HepG2 (cell line): ENCODE measurements around the gene HSPA14. TPM values are rescaled to one million over a fixed set of nuclear protein-coding genes. Genes with fewer than 3 reads are reported as not detected.

ENCODE experiments used
- CCAR2 ChIP-seq: fragments of 200-400 bp; formaldehyde crosslinking; optimal IDR thresholded peaks from 2 replicates; pipeline ENCODE3; 2018; ENCODE audit warnings: low read depth, mild to moderate bottlenecking, low read length, moderate library complexity
- CTCF ChIP-seq: sonication (generic); formaldehyde crosslinking; IDR thresholded peaks from 2 replicates; pipeline ENCODE4 v1.5.0; 2020; ENCODE audit warnings: mild to moderate bottlenecking, missing genetic modification reagents, moderate library complexity
- ETV6 ChIP-seq: sonication (generic); formaldehyde crosslinking; conservative IDR thresholded peaks from 2 replicates; pipeline ENCODE4 v1.4.0; 2020; ENCODE audit warnings: missing genetic modification reagents
- HDAC1 ChIP-seq: sonication (generic); formaldehyde crosslinking; IDR thresholded peaks from 2 replicates; pipeline ENCODE4 v1.5.1; 2020; ENCODE audit warnings: mild to moderate bottlenecking, missing genetic modification reagents
- HIVEP1 ChIP-seq: sonication (generic); formaldehyde crosslinking; IDR thresholded peaks from 2 replicates; pipeline ENCODE4 v1.4.0; 2020; ENCODE audit warnings: mild to moderate bottlenecking, missing genetic modification reagents
- HOXA9 ChIP-seq: sonication (generic); formaldehyde crosslinking; IDR thresholded peaks from 2 replicates; pipeline ENCODE4 v1.8.1; 2022; ENCODE audit warnings: missing genetic modification reagents, mild to moderate bottlenecking, moderate library complexity, borderline replicate concordance
- KAT7 ChIP-seq: IDR thresholded peaks from 2 replicates; pipeline ENCODE4 v1.6.1; 2018; ENCODE audit warnings: borderline replicate concordance, missing compliant biosample characterization
- MTA1 ChIP-seq: sonication (generic); formaldehyde crosslinking; IDR thresholded peaks from 2 replicates; pipeline ENCODE4 v1.4.0; 2020; ENCODE audit warnings: missing genetic modification reagents, mild to moderate bottlenecking, borderline replicate concordance
- MTF1 ChIP-seq: sonication (generic); formaldehyde crosslinking; IDR thresholded peaks from 2 replicates; pipeline ENCODE4 v1.5.0; 2020; ENCODE audit warnings: missing genetic modification reagents
- SIN3B ChIP-seq: fragments of 150-350 bp; IDR thresholded peaks from 2 replicates; pipeline ENCODE4 v1.6.1; 2014; ENCODE audit warnings: low read length
- SOX5 ChIP-seq: IDR thresholded peaks from 2 replicates; pipeline ENCODE4 v1.6.1; 2016; ENCODE audit warnings: borderline replicate concordance
- SP4 ChIP-seq: sonication (generic); formaldehyde crosslinking; IDR thresholded peaks from 2 replicates; pipeline ENCODE4 v1.8.1; 2023; ENCODE audit warnings: mild to moderate bottlenecking, missing genetic modification reagents
- YEATS4 ChIP-seq: sonication (generic); formaldehyde crosslinking; IDR thresholded peaks from 2 replicates; pipeline ENCODE4 v1.4.0; 2020; ENCODE audit warnings: missing genetic modification reagents, borderline replicate concordance
- ZNF510 ChIP-seq: sonication (generic); formaldehyde crosslinking; IDR thresholded peaks from 2 replicates; pipeline ENCODE4 v1.4.0; 2020; ENCODE audit warnings: low read depth, mild to moderate bottlenecking, missing genetic modification reagents
- ZNF614 ChIP-seq: IDR thresholded peaks from 2 replicates; pipeline ENCODE4 v1.6.1; 2018; ENCODE audit warnings: missing biosample characterization, missing genetic modification reagents, inconsistent platforms, borderline replicate concordance
- ZNF710 ChIP-seq: sonication (generic); formaldehyde crosslinking; IDR thresholded peaks from 2 replicates; pipeline ENCODE4 v1.5.0; 2020; ENCODE audit warnings: mild to moderate bottlenecking, missing genetic modification reagents, borderline replicate concordance
- polyA plus RNA-seq, 8 experiments: library from polyadenylated mRNA; depleted of rRNA in 3 of 8; stranded (reverse) in 7 of 8; unstranded in 1 of 8; fragments of >200 nt; fragmentation: Illumina TruSeq in 4 of 8; extraction: Trizol in 4 of 8; gene quantifications; 2 replicates each; pipeline versions ENCODE4 v1.2.1 to v1.2.3, GENCODE V29; 2011 to 2016; ENCODE audit warnings: low read depth in 4 of 8, missing spikeins in 1 of 8, mixed read lengths in 1 of 8; ENCODE audit not compliant: insufficient read depth in 1 of 8
- total RNA-seq, 5 experiments: library from RNA; depleted of rRNA; stranded (reverse); fragments of >200 nt; fragmentation: Illumina TruSeq; extraction: Trizol; gene quantifications; 2 replicates each; pipeline ENCODE4 v1.2.3, GENCODE V29; 2016; ENCODE audit warnings: low read depth in 1 of 5
- TF ChIP-seq, protein P1 (sequence below): sonication (generic); formaldehyde crosslinking; conservative IDR thresholded peaks from 2 replicates; pipeline ENCODE4 v1.8.1; 2023; ENCODE audit warnings: missing genetic modification reagents
- TF ChIP-seq, protein P2 (sequence below): sonication (generic); formaldehyde crosslinking; IDR thresholded peaks from 2 replicates; pipeline ENCODE4 v1.5.0; 2020; ENCODE audit warnings: mild to moderate bottlenecking, low read depth, missing genetic modification reagents, borderline replicate concordance
- TF ChIP-seq, protein P3 (sequence below): sonication (generic); formaldehyde crosslinking; IDR thresholded peaks from 2 replicates; pipeline ENCODE4 v1.4.0; 2020; ENCODE audit warnings: missing genetic modification reagents

The HSPA14 gene
- total and polyA plus RNA-seq, 2 of the 13 experiments (the other 11 are each of a cell fraction or from before 2014, with no cell fraction given) = 10.7 to 29.8 TPM

- TF ChIP-seq ZNF614 (no peak; the same call in 1 of the 2 replicates), HIVEP1 (CRISPR knock-in tag) (peak; percentile 57), HDAC1 (peak; percentile 88), ZNF710 (CRISPR knock-in tag) (no peak), CTCF (CRISPR knock-in tag) (0 out of 2 replicates have a peak, but pooled peaks have one; percentile 13), YEATS4 (CRISPR knock-in tag) (peak; percentile 83; the same call in 1 of the 2 replicates), CCAR2 (no peak), MTF1 (CRISPR knock-in tag) (no peak), SOX5 (CRISPR knock-in tag) (no peak), SIN3B (peak; percentile 59; the same call in 1 of the 2 replicates), MTA1 (CRISPR knock-in tag) (no peak), HOXA9 (CRISPR knock-in tag) (no peak), SP4 (CRISPR knock-in tag) (peak; percentile 86), KAT7 (no peak), ZNF510 (CRISPR knock-in tag) (no peak), ETV6 (CRISPR knock-in tag) (no peak)
- TF ChIP-seq, protein P1, sequence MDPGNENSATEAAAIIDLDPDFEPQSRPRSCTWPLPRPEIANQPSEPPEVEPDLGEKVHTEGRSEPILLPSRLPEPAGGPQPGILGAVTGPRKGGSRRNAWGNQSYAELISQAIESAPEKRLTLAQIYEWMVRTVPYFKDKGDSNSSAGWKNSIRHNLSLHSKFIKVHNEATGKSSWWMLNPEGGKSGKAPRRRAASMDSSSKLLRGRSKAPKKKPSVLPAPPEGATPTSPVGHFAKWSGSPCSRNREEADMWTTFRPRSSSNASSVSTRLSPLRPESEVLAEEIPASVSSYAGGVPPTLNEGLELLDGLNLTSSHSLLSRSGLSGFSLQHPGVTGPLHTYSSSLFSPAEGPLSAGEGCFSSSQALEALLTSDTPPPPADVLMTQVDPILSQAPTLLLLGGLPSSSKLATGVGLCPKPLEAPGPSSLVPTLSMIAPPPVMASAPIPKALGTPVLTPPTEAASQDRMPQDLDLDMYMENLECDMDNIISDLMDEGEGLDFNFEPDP = no peak
- TF ChIP-seq, protein P2, sequence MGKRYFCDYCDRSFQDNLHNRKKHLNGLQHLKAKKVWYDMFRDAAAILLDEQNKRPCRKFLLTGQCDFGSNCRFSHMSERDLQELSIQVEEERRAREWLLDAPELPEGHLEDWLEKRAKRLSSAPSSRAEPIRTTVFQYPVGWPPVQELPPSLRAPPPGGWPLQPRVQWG = no peak
- TF ChIP-seq, protein P3, sequence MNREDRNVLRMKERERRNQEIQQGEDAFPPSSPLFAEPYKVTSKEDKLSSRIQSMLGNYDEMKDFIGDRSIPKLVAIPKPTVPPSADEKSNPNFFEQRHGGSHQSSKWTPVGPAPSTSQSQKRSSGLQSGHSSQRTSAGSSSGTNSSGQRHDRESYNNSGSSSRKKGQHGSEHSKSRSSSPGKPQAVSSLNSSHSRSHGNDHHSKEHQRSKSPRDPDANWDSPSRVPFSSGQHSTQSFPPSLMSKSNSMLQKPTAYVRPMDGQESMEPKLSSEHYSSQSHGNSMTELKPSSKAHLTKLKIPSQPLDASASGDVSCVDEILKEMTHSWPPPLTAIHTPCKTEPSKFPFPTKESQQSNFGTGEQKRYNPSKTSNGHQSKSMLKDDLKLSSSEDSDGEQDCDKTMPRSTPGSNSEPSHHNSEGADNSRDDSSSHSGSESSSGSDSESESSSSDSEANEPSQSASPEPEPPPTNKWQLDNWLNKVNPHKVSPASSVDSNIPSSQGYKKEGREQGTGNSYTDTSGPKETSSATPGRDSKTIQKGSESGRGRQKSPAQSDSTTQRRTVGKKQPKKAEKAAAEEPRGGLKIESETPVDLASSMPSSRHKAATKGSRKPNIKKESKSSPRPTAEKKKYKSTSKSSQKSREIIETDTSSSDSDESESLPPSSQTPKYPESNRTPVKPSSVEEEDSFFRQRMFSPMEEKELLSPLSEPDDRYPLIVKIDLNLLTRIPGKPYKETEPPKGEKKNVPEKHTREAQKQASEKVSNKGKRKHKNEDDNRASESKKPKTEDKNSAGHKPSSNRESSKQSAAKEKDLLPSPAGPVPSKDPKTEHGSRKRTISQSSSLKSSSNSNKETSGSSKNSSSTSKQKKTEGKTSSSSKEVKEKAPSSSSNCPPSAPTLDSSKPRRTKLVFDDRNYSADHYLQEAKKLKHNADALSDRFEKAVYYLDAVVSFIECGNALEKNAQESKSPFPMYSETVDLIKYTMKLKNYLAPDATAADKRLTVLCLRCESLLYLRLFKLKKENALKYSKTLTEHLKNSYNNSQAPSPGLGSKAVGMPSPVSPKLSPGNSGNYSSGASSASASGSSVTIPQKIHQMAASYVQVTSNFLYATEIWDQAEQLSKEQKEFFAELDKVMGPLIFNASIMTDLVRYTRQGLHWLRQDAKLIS (CRISPR knock-in tag) = no peak
Observed at GRCh38 chr10:14837757-14838581, at the start of gene HSPA14, which contains the start of the genes CDNF and MSANTD7 (continued).
